ENCODE measurements around the gene SH2D3A.

GRCh38 chr19:6809262-6809661, 42.0 kb upstream of the SH2D3A start:
- TF ChIP-seq, protein P1, sequence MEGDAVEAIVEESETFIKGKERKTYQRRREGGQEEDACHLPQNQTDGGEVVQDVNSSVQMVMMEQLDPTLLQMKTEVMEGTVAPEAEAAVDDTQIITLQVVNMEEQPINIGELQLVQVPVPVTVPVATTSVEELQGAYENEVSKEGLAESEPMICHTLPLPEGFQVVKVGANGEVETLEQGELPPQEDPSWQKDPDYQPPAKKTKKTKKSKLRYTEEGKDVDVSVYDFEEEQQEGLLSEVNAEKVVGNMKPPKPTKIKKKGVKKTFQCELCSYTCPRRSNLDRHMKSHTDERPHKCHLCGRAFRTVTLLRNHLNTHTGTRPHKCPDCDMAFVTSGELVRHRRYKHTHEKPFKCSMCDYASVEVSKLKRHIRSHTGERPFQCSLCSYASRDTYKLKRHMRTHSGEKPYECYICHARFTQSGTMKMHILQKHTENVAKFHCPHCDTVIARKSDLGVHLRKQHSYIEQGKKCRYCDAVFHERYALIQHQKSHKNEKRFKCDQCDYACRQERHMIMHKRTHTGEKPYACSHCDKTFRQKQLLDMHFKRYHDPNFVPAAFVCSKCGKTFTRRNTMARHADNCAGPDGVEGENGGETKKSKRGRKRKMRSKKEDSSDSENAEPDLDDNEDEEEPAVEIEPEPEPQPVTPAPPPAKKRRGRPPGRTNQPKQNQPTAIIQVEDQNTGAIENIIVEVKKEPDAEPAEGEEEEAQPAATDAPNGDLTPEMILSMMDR (IDR thresholded peaks at IDR 0.05; ENCODE audit: low read depth, low read length): no peak
- no peak for TF ChIP-seq MAX (IDR thresholded peaks at IDR 0.05; ENCODE audit: low read depth, low read length)
- no peak for TF ChIP-seq POLR2A (IDR thresholded peaks at IDR 0.05; ENCODE audit: extremely low read depth, insufficient read length)
